HEK293T (cell line): Measurements from ENCODE around the gene ELP4.

Experiments used
- ELF4 ChIP-seq: fragments of 450-650 bp; IDR thresholded peaks from 2 replicates; pipeline ENCODE4 v1.6.1; 2017; ENCODE audit warnings: antibody characterized with exemption
- SP1 ChIP-seq: fragments of 450-650 bp; IDR thresholded peaks from 2 replicates; pipeline ENCODE4 v1.6.1; 2017
- SUZ12 ChIP-seq: fragments of 450-650 bp; IDR thresholded peaks from 2 replicates; pipeline ENCODE4 v1.6.1; 2016; ENCODE audit warnings: mild to moderate bottlenecking

- TF ChIP-seq SUZ12 (no peak), SP1 (no peak), ELF4 (no peak)
Measured at GRCh38 chr11:31784611-31785010, 275.0 kb downstream of the ELP4 start.
